Keratinocyte (primary cell): Measurements from ENCODE around the gene PIK3AP1. TPM values are rescaled to one million over a fixed set of nuclear protein-coding genes. Genes with fewer than 3 reads are reported as not detected.

Experiments used
- DNase-seq: peaks from one replicate; pipeline ENCODE4 v3.0.0-alpha.2; 2011; ENCODE audit warnings: low read depth, missing footprints, low spot score
- FAIRE-seq: peaks from 2 replicates; lab custom pipeline; 2011; peaks lifted over from hg19 to GRCh38; lab: Jason Lieb, UNC
- H2AFZ ChIP-seq: 2 replicates; pipeline ENCODE4 v1.6.0; 2012; ENCODE audit warnings: low read length, control low read depth, inconsistent platforms; ENCODE audit not compliant: control insufficient read depth
- H3K27ac ChIP-seq: 2 replicates; pipeline ENCODE4 v1.5.1; 2011; ENCODE audit warnings: low read length; ENCODE audit not compliant: control insufficient read depth, insufficient read depth
- H3K27me3 ChIP-seq: 3 replicates; pipeline ENCODE4 v1.6.0; 2011; ENCODE audit warnings: low read length; ENCODE audit not compliant: control insufficient read depth, insufficient read depth; ENCODE audit errors: extremely low read depth
- H3K36me3 ChIP-seq, 2 experiments: 2 replicates in 1 of 2; 3 replicates in 1 of 2; pipeline ENCODE4 v1.5.1; 2011; ENCODE audit warnings: low read length in 2 of 2, mild to moderate bottlenecking in 1 of 2; ENCODE audit not compliant: control insufficient read depth in 2 of 2, insufficient read depth in 2 of 2; ENCODE audit errors: extremely low read depth in 1 of 2
- H3K4me1 ChIP-seq: 3 replicates; pipeline ENCODE4 v1.5.1; 2011; ENCODE audit warnings: low read length; ENCODE audit not compliant: control insufficient read depth, insufficient read depth; ENCODE audit errors: extremely low read depth
- H3K4me2 ChIP-seq: 3 replicates; pipeline ENCODE4 v1.6.0; 2011; ENCODE audit warnings: low read depth, low read length; ENCODE audit not compliant: control insufficient read depth, insufficient read depth; ENCODE audit errors: extremely low read depth
- H3K4me3 ChIP-seq, 3 experiments: fragments of 200-600 bp in 1 of 3; sonication (generic) in 1 of 3; 2 replicates in 2 of 3; 3 replicates in 1 of 3; pipeline ENCODE4 v1.5.1; 2011 to 2016; ENCODE audit warnings: low read length in 3 of 3, mild to moderate bottlenecking in 3 of 3, control low read depth in 2 of 3, inconsistent platforms in 1 of 3, low read depth in 1 of 3, mixed read lengths in 1 of 3, mixed run types in 1 of 3, moderate library complexity in 1 of 3; ENCODE audit not compliant: control insufficient read depth in 2 of 3, insufficient read depth in 2 of 3; ENCODE audit errors: extremely low read depth in 1 of 3
- H3K79me2 ChIP-seq: 2 replicates; pipeline ENCODE4 v1.6.0; 2012; ENCODE audit warnings: low read length; ENCODE audit not compliant: control insufficient read depth, insufficient read depth
- H3K9ac ChIP-seq: 3 replicates; pipeline ENCODE4 v1.6.0; 2011; ENCODE audit warnings: low read length; ENCODE audit not compliant: control insufficient read depth, insufficient read depth; ENCODE audit errors: extremely low read depth
- H3K9me1 ChIP-seq: 3 replicates; pipeline ENCODE4 v1.6.0; 2011; ENCODE audit warnings: low read length; ENCODE audit not compliant: control insufficient read depth, insufficient read depth; ENCODE audit errors: extremely low read depth
- H3K9me3 ChIP-seq: 2 replicates; pipeline ENCODE4 v1.5.1; 2012; ENCODE audit warnings: low read depth, low read length; ENCODE audit not compliant: control insufficient read depth
- H4K20me1 ChIP-seq: 3 replicates; pipeline ENCODE4 v1.6.0; 2011; ENCODE audit warnings: low read length; ENCODE audit not compliant: control insufficient read depth, insufficient read depth; ENCODE audit errors: extremely low read depth
- CTCF ChIP-seq, 3 experiments: IDR thresholded peaks in 1 of 3; conservative IDR thresholded peaks in 1 of 3; optimal IDR thresholded peaks in 1 of 3; 2 replicates in 2 of 3; 3 replicates in 1 of 3; pipeline versions ENCODE3 to v1.5.1; 2011; ENCODE audit warnings: low read length in 3 of 3, mild to moderate bottlenecking in 3 of 3, moderate library complexity in 2 of 3, control low read depth in 1 of 3, inconsistent platforms in 1 of 3; ENCODE audit not compliant: insufficient read depth in 2 of 3; ENCODE audit errors: extremely low read depth in 1 of 3
- EZH2 ChIP-seq: IDR thresholded peaks from one replicate; pipeline ENCODE4 v1.6.1; 2012; ENCODE audit warnings: inconsistent platforms, mild to moderate bottlenecking, low read length, moderate library complexity
- dilution Hi-C: fragments of 300-500 bp; cut with MboI; formaldehyde crosslinking; loops from one replicate; pipeline ENCODE4 v1.7.0; 2020; ENCODE audit warnings: low sequenced_read_pairs; ENCODE audit not compliant: extremely low pct_ligation_motif_present
- polyA plus RNA-seq, 5 experiments: library from polyadenylated mRNA; depleted of rRNA in 3 of 5; stranded (reverse) in 3 of 5; stranded (forward) in 1 of 5; unstranded in 1 of 5; fragments of >200 nt; gene quantifications; 1 replicate in 1 of 5; 2 replicates in 3 of 5; 3 replicates in 1 of 5; pipeline versions ENCODE4 v1.2.1 to v1.2.3, GENCODE V29; 2011 to 2012; ENCODE audit warnings: missing spikeins in 2 of 5, low read depth in 1 of 5, low replicate concordance in 1 of 5

The PIK3AP1 gene
- polyA plus RNA-seq, 1 donor (not counting 4 experiments of a cell fraction or from before 2014, with no cell fraction given) = not detected

- no peak for DNase-seq
- Histone ChIP-seq H3K9ac (no peak overlapping the region), H3K9me3 (no peaks in the 10 kb centered on the region), H2AFZ (no peak overlapping the region), H3K4me3 (no peak overlapping the region), H4K20me1 (no peaks in the 10 kb centered on the region), H3K4me2 (no peak overlapping the region), H3K79me2 (no peaks in the 10 kb centered on the region), H3K9me1 (no peaks in the 10 kb centered on the region), H3K27me3 (peaks cover 4% of the 10 kb centered on the region), H3K4me1 (no peaks in the 10 kb centered on the region), H3K27ac (no peak overlapping the region), H3K36me3 (no peaks in the 10 kb centered on the region)
- FAIRE-seq = no peak
- TF ChIP-seq EZH2 = no peak
- TF ChIP-seq CTCF (optimal IDR thresholded peaks at IDR 0.05 in 1 of 3, IDR thresholded peaks at IDR 0.05 in 1 of 3, conservative IDR thresholded peaks at IDR 0.05 in 1 of 3; ENCODE audit: extremely low read depth in 1 of 3, insufficient read depth in 2 of 3, low read length in 3 of 3) = no peak
- dilution Hi-C loops = no loop called here
Measured at GRCh38 chr10:96646751-96647166, 73.6 kb downstream of the PIK3AP1 start.

- Histone ChIP-seq H3K4me2 (no peak overlapping the region), H3K27ac (no peak overlapping the region), H4K20me1 (no peaks in the 10 kb centered on the region), H3K79me2 (no peaks in the 10 kb centered on the region), H3K27me3 (peaks cover 4% of the 10 kb centered on the region), H3K4me1 (no peaks in the 10 kb centered on the region), H2AFZ (no peak overlapping the region), H3K9me1 (no peaks in the 10 kb centered on the region), H3K9me3 (no peaks in the 10 kb centered on the region), H3K36me3 (no peaks in the 10 kb centered on the region), H3K9ac (no peak overlapping the region), H3K4me3 (no peak overlapping the region)
- FAIRE-seq = no peak
- no peak for TF ChIP-seq EZH2
- TF ChIP-seq CTCF (optimal IDR thresholded peaks at IDR 0.05 in 1 of 3, IDR thresholded peaks at IDR 0.05 in 1 of 3, conservative IDR thresholded peaks at IDR 0.05 in 1 of 3; ENCODE audit: extremely low read depth in 1 of 3, insufficient read depth in 2 of 3, low read length in 3 of 3) = no peak
- dilution Hi-C loops = no loop called here
- no peak for DNase-seq
Measured at GRCh38 chr10:96646301-96646700, 74.0 kb downstream of the PIK3AP1 start.
